SK-N-SH treated with all-trans-retinoic acid at 6 μM for 48 hours (cell line): ENCODE data around the gene FPR1.

ENCODE experiments used
- ATAC-seq: fragments of 200-7000 bp; cut with Tn5 transposase; 3 replicates; pipeline ENCODE4 v1.9.1; 2020; ENCODE audit warnings: mild to moderate bottlenecking, moderate library complexity
- ARNTL ChIP-seq: fragments of 450-650 bp; formaldehyde crosslinking; IDR thresholded peaks from 2 replicates; pipeline ENCODE4 v1.5.0; 2020; ENCODE audit warnings: low read depth, mild to moderate bottlenecking, moderate library complexity, borderline replicate concordance
- BACH2 ChIP-seq: fragments of 250-450 bp; sonication (Bioruptor Pico); IDR thresholded peaks from 2 replicates; pipeline ENCODE4 v1.9.0; 2021; ENCODE audit warnings: mild to moderate bottlenecking, borderline replicate concordance
- CREB5 ChIP-seq: fragments of 250-450 bp; sonication (Bioruptor Pico); IDR thresholded peaks from 2 replicates; pipeline ENCODE4 v1.5.1; 2020; ENCODE audit warnings: low read depth, mild to moderate bottlenecking, moderate library complexity
- CSDC2 ChIP-seq: fragments of 250-450 bp; sonication (Bioruptor Pico); IDR thresholded peaks from 2 replicates; pipeline ENCODE4 v1.5.0; 2020; ENCODE audit warnings: mild to moderate bottlenecking, moderate library complexity
- ESRRG ChIP-seq: fragments of 250-450 bp; sonication (Bioruptor Pico); IDR thresholded peaks from 2 replicates; pipeline ENCODE4 v1.6.1; 2021; ENCODE audit warnings: mild to moderate bottlenecking
- GLIS3 ChIP-seq: fragments of 250-450 bp; sonication (Bioruptor Pico); IDR thresholded peaks from 2 replicates; pipeline ENCODE4 v1.5.0; 2020; ENCODE audit warnings: mild to moderate bottlenecking, moderate library complexity
- ISL1 ChIP-seq: fragments of 250-450 bp; sonication (Bioruptor Pico); IDR thresholded peaks from 2 replicates; pipeline ENCODE4 v2.1.2; 2022; ENCODE audit warnings: mild to moderate bottlenecking, moderate library complexity
- OSR1 ChIP-seq: fragments of 250-450 bp; sonication (Bioruptor Pico); IDR thresholded peaks from 2 replicates; pipeline ENCODE4 v1.8.0; 2022; ENCODE audit warnings: moderate library complexity, mild to moderate bottlenecking, inconsistent platforms
- PATZ1 ChIP-seq: fragments of 250-450 bp; sonication (Bioruptor Pico); IDR thresholded peaks from 2 replicates; pipeline ENCODE4 v1.8.0; 2020; ENCODE audit warnings: mild to moderate bottlenecking, moderate library complexity, borderline replicate concordance
- PPARA ChIP-seq: fragments of 250-450 bp; sonication (Bioruptor Pico); IDR thresholded peaks from 2 replicates; pipeline ENCODE4 v1.5.0; 2020; ENCODE audit warnings: mild to moderate bottlenecking, borderline replicate concordance
- RARB ChIP-seq: fragments of 250-450 bp; sonication (Bioruptor Pico); IDR thresholded peaks from 2 replicates; pipeline ENCODE4 v1.8.0; 2021; ENCODE audit warnings: mild to moderate bottlenecking, moderate library complexity
- SNAI2 ChIP-seq: fragments of 250-450 bp; sonication (Bioruptor Pico); IDR thresholded peaks from 2 replicates; pipeline ENCODE4 v1.5.0; 2020; ENCODE audit warnings: mild to moderate bottlenecking, moderate library complexity
- TCF4 ChIP-seq: fragments of 250-450 bp; sonication (Bioruptor Pico); IDR thresholded peaks from 2 replicates; pipeline ENCODE4 v1.8.0; 2021; ENCODE audit warnings: mild to moderate bottlenecking, moderate library complexity, borderline replicate concordance
- TSHZ2 ChIP-seq: fragments of 250-450 bp; sonication (Bioruptor Pico); IDR thresholded peaks from 2 replicates; pipeline ENCODE4 v1.5.0; 2020; ENCODE audit warnings: mild to moderate bottlenecking, moderate library complexity
- ZFP3 ChIP-seq: fragments of 250-450 bp; sonication (Bioruptor Pico); IDR thresholded peaks from 2 replicates; pipeline ENCODE4 v1.5.0; 2020; ENCODE audit warnings: mild to moderate bottlenecking, moderate library complexity
- ZFP30 ChIP-seq: fragments of 450-650 bp; formaldehyde crosslinking; IDR thresholded peaks from 2 replicates; pipeline ENCODE4 v1.5.0; 2022; ENCODE audit warnings: mild to moderate bottlenecking, moderate library complexity
- ZNF565 ChIP-seq: fragments of 450-650 bp; formaldehyde crosslinking; conservative IDR thresholded peaks from 2 replicates; pipeline ENCODE4 v1.5.0; 2020; ENCODE audit warnings: low read depth, mild to moderate bottlenecking, moderate library complexity
- ZNF70 ChIP-seq: fragments of 450-650 bp; formaldehyde crosslinking; IDR thresholded peaks from 2 replicates; pipeline ENCODE4 v1.5.0; 2020; ENCODE audit warnings: mild to moderate bottlenecking, moderate library complexity
- ZNF8 ChIP-seq: fragments of 450-650 bp; formaldehyde crosslinking; IDR thresholded peaks from 2 replicates; pipeline ENCODE4 v1.5.0; 2020; ENCODE audit warnings: mild to moderate bottlenecking, moderate library complexity
- TF ChIP-seq, protein P1 (sequence below): fragments of 250-450 bp; sonication (Bioruptor Pico); IDR thresholded peaks from 2 replicates; pipeline ENCODE4 v1.8.0; 2021; ENCODE audit warnings: low read depth, mild to moderate bottlenecking, moderate library complexity, borderline replicate concordance
- TF ChIP-seq, protein P2 (sequence below): fragments of 250-450 bp; sonication (Bioruptor Pico); IDR thresholded peaks from 2 replicates; pipeline ENCODE4 v1.5.1; 2021; ENCODE audit warnings: mild to moderate bottlenecking, moderate library complexity

Gene FPR1

GRCh38 chr19:51697169-51697776 is 54.4 kb downstream of the FPR1 start (continued):
- TF ChIP-seq ISL1 (no peak), SNAI2 (CRISPR knock-in tag) (no peak), PATZ1 (CRISPR knock-in tag) (no peak), RARB (no peak)
- TF ChIP-seq, protein P1, sequence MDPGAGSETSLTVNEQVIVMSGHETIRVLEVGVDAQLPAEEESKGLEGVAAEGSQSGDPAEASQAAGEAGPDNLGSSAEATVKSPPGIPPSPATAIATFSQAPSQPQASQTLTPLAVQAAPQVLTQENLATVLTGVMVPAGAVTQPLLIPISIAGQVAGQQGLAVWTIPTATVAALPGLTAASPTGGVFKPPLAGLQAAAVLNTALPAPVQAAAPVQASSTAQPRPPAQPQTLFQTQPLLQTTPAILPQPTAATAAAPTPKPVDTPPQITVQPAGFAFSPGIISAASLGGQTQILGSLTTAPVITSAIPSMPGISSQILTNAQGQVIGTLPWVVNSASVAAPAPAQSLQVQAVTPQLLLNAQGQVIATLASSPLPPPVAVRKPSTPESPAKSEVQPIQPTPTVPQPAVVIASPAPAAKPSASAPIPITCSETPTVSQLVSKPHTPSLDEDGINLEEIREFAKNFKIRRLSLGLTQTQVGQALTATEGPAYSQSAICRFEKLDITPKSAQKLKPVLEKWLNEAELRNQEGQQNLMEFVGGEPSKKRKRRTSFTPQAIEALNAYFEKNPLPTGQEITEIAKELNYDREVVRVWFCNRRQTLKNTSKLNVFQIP: no peak

- ATAC-seq: no peak
- TF ChIP-seq ZNF565 (no peak), ISL1 (no peak), CREB5 (CRISPR knock-in tag) (no peak), BACH2 (CRISPR knock-in tag) (no peak), ZNF70 (no peak), CSDC2 (CRISPR knock-in tag) (no peak), TSHZ2 (CRISPR knock-in tag) (no peak), ESRRG (no peak), ARNTL (no peak), OSR1 (CRISPR knock-in tag) (no peak), GLIS3 (no peak), TCF4 (no peak), ZFP30 (CRISPR knock-in tag) (no peak), ZNF8 (CRISPR knock-in tag) (no peak), RARB (no peak), PPARA (CRISPR knock-in tag) (no peak), ZFP3 (CRISPR knock-in tag) (no peak), PATZ1 (CRISPR knock-in tag) (no peak)
- TF ChIP-seq, protein P2, sequence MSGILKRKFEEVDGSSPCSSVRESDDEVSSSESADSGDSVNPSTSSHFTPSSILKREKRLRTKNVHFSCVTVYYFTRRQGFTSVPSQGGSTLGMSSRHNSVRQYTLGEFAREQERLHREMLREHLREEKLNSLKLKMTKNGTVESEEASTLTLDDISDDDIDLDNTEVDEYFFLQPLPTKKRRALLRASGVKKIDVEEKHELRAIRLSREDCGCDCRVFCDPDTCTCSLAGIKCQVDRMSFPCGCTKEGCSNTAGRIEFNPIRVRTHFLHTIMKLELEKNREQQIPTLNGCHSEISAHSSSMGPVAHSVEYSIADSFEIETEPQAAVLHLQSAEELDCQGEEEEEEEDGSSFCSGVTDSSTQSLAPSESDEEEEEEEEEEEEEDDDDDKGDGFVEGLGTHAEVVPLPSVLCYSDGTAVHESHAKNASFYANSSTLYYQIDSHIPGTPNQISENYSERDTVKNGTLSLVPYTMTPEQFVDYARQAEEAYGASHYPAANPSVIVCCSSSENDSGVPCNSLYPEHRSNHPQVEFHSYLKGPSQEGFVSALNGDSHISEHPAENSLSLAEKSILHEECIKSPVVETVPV: no peak
- TF ChIP-seq, protein P1: no peak
- TF ChIP-seq, all 23 proteins: peak for 0
Observed at GRCh38 chr19:51696606-51697005, 55.1 kb downstream of the FPR1 start.
